ENCODE measurements around the gene FTO. TPM values are rescaled to one million over a fixed set of nuclear protein-coding genes. Genes with fewer than 3 reads are reported as not detected.

Gene FTO
- total RNA-seq, 2 donors from 2014 or later, result 72.7 to 73.6 TPM

DNA sequence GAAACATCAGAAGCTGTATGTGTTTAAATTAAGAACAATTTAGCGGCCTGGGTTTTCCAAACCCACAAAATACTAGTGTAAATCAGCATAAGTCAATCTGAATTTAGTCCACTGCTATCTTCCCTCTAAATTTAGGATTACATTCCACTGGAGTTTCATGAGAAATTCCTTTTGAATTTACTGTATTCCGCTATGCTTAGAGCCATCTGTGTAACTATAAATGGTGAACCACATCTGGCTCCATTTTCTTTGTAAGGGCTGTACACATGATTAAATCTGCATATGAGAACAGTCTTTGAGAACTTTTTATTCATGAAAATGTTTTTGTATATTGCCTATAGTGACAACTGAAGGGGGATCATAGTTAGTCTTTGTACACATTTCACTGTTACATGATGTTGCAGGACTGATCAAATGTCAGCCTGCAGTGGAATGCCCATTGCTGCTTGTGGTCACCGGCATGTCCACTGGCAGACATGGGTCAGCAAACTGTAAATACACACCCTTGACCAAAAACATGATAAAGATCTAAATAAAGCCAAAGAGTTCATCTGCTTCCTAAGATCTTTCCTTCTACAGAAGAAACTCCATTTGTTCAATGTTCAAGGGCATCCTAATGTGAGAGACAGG is 37.1 kb upstream of the FTO start:
- no peak for DNase-seq (ENCODE audit: low spot score)
- intact Hi-C loops (cut with DNase I), result no loop called here
- WGBS, result 90% methylated on average over 3 of the region's 3 CpGs
- H3K27me3 ChIP-seq (replicated peaks; ENCODE audit: insufficient read depth), result no peaks in the 10 kb centered on the region
- no peaks in the 10 kb centered on the region for H3K36me3 ChIP-seq
- H3K4me3 ChIP-seq, result no peak overlapping the region
- H3K27ac ChIP-seq, result no peak overlapping the region
- TF ChIP-seq CTCF (IDR thresholded peaks at IDR 0.05) (no peak), POLR2AphosphoS5 (IDR thresholded peaks at IDR 0.05) (no peak), POLR2A (IDR thresholded peaks at IDR 0.05) (no peak)
- H3K4me1 ChIP-seq (replicated peaks), result no peaks in the 10 kb centered on the region
- H3K9me3 ChIP-seq, result no peaks in the 10 kb centered on the region

- TF ChIP-seq POLR2A (IDR thresholded peaks at IDR 0.05), result no peak
- no peak for TF ChIP-seq CTCF (IDR thresholded peaks at IDR 0.05)
- TF ChIP-seq POLR2AphosphoS5 (IDR thresholded peaks at IDR 0.05), result no peak
- WGBS, result 76% methylated on average over 2 of the region's 2 CpGs
- H3K27ac ChIP-seq, result no peak overlapping the region
- no peak overlapping the region for H3K4me3 ChIP-seq
- no peaks in the 10 kb centered on the region for H3K9me3 ChIP-seq
- H3K36me3 ChIP-seq, result no peaks in the 10 kb centered on the region
- H3K4me1 ChIP-seq (replicated peaks), result no peaks in the 10 kb centered on the region
- no peaks in the 10 kb centered on the region for H3K27me3 ChIP-seq (replicated peaks; ENCODE audit: insufficient read depth)
- no peak for DNase-seq (ENCODE audit: low spot score)
- intact Hi-C loops (cut with DNase I), result no loop called here
Observed at GRCh38 chr16:53668869-53669268, 35.1 kb upstream of the FTO start.

DNA sequence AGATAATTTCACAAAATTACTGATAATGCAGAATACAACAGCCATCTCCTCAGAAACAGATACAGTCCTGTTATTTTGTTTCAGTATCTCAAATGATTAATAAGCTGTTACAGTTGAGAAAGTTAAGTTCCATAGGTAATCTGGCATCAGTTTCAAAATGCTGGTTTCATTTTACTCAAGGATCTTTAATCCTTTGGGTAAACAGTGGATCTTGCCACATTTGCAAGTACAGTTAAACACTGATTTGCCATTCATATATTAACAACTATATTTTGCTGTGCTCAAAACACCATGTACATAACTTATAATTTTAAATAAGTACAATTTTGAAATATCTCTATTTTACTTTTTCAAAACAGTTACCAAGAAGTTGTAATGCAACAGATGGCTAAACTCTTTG is 31.5 kb upstream of the FTO start:
- Histone ChIP-seq H3K4me1 (replicated peaks) (no peaks in the 10 kb centered on the region), H3K36me3 (no peaks in the 10 kb centered on the region), H3K4me3 (no peak overlapping the region), H3K9me3 (no peaks in the 10 kb centered on the region), H3K27me3 (replicated peaks; ENCODE audit: insufficient read depth) (no peaks in the 10 kb centered on the region), H3K27ac (no peak overlapping the region)
- intact Hi-C loops (cut with DNase I), result no loop called here
- no peak for TF ChIP-seq CTCF (IDR thresholded peaks at IDR 0.05)
- TF ChIP-seq POLR2AphosphoS5 (IDR thresholded peaks at IDR 0.05), result no peak
- TF ChIP-seq POLR2A (IDR thresholded peaks at IDR 0.05), result no peak
- DNase-seq (ENCODE audit: low spot score), result no peak

DNA sequence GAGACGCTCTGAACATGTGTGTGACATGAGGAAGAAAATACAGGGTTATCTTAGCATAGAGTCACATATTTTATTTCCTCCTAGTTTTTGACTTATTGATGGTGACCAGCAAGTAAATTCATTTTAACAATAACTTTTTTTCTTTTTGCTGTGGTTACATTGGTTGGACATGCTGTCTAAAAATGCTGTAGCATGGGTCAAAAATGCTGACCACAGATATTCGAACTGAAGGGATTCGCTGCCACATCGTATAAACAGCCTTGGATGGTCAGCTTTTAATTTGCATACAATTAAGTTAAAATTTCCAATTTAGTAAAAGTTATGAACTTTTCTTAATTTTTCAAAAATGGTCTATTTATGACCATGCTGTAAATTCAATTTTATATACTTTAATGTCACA is 30.8 kb upstream of the FTO start:
- TF ChIP-seq POLR2AphosphoS5 (IDR thresholded peaks at IDR 0.05) (no peak), POLR2A (IDR thresholded peaks at IDR 0.05) (no peak), CTCF (IDR thresholded peaks at IDR 0.05) (no peak)
- intact Hi-C loops (cut with DNase I), result no loop called here
- WGBS, result 96% methylated on average over 4 of the region's 4 CpGs
- DNase-seq (ENCODE audit: low spot score), result no peak
- Histone ChIP-seq H3K4me3 (no peak overlapping the region), H3K4me1 (replicated peaks) (no peaks in the 10 kb centered on the region), H3K36me3 (no peaks in the 10 kb centered on the region), H3K27ac (no peak overlapping the region), H3K9me3 (no peaks in the 10 kb centered on the region), H3K27me3 (replicated peaks; ENCODE audit: insufficient read depth) (no peaks in the 10 kb centered on the region)

DNA sequence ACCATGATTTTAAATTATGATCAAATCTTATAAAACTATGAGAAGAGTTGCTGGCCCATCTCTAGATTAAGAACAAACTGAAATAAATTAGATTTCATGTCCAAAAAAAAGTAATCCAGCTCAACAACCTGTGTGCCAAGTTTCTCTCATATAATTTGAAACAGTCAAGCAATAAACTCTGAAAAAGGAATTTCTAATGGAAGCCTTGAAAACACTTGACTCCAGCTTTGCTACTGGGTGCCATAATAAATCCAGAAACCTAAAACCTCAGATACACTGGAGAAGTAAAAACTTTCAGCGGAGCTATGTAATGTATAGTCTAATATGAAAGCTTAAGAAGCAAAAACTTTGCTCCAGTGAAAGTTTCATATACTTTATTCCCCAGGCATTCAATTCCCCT is 25.8 kb upstream of the FTO start:
- DNase-seq (ENCODE audit: low spot score), result no peak
- Histone ChIP-seq H3K4me3 (no peak overlapping the region), H3K9me3 (no peaks in the 10 kb centered on the region), H3K36me3 (no peaks in the 10 kb centered on the region), H3K4me1 (replicated peaks) (no peaks in the 10 kb centered on the region), H3K27ac (no peak overlapping the region), H3K27me3 (replicated peaks; ENCODE audit: insufficient read depth) (no peaks in the 10 kb centered on the region)
- WGBS, result 64% methylated on average over 1 of the region's 1 CpG
- intact Hi-C loops (cut with DNase I), result no loop called here
- TF ChIP-seq POLR2A (IDR thresholded peaks at IDR 0.05), result no peak
- TF ChIP-seq POLR2AphosphoS5 (IDR thresholded peaks at IDR 0.05), result no peak
- TF ChIP-seq CTCF (IDR thresholded peaks at IDR 0.05), result no peak

All from prostate gland (tissue), 2 donors.